ENCODE measurements around the gene DCAF8.

DCAF8 gene

DNA sequence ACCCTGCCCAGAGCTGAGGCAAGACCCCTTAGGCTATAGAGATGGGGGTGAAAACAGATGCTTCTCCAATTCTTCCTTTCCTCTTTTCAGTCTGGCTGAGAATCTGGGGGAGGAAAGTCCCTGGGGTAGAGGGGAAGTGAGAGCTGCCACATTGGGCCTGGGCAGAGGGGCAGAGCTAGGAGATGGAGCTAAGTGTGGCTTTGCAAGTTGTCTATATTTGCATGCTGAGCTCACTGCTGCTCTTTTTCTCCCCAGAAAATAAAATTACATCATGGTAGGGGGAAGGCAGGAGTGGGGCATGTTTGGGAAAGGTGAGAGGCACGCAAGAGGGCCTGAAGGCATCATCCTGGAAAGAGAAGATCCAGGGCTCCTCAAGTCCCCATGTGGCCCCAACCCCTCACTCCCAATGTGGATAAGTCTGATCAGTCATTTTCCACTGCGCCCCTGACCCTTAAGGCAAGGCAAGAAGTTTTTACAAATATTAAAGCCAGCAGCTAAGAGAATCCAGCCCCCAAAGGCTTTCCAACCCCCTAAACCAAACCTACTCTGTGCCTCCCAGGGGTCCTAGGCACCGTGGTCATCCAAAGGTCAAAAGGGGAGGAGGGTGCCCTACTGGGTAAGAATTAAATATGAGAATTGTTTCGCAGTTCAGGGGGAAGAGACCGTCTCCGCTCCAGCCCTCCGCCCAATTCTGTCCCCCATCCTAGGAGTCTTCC is 57.7 kb downstream of the DCAF8 start:
- no peak for DNase-seq

DNA sequence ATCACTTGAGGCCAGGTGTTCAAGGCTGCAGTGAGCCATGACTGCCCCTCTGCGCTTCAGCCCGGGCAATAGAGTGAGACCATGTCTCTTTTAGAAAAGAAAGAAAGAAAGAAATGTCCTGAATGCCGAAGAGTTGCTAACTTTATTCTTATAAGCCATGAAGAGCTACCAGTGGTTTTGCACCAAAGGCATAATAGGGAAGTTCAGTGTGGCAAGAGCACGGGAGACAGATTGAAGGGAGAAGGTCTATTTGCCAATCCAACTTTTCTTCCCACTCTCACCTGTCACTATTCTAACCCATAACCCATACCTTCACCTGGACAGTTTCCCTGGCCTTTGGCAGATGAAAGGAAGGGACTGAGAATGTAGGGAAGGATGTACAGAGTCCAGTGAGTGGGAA is 61.6 kb downstream of the DCAF8 start:
- no peak for DNase-seq

GRCh38 chr1:160197231-160197630 is 65.1 kb downstream of the DCAF8 start:
- DNase-seq: no peak

- DNase-seq: no peak
These were observed 66.2 kb downstream of the DCAF8 start for GRCh38 chr1:160196143-160196542.

- DNase-seq: no peak
These were observed 67.7 kb downstream of the DCAF8 start for GRCh38 chr1:160194737-160195059.

DNA sequence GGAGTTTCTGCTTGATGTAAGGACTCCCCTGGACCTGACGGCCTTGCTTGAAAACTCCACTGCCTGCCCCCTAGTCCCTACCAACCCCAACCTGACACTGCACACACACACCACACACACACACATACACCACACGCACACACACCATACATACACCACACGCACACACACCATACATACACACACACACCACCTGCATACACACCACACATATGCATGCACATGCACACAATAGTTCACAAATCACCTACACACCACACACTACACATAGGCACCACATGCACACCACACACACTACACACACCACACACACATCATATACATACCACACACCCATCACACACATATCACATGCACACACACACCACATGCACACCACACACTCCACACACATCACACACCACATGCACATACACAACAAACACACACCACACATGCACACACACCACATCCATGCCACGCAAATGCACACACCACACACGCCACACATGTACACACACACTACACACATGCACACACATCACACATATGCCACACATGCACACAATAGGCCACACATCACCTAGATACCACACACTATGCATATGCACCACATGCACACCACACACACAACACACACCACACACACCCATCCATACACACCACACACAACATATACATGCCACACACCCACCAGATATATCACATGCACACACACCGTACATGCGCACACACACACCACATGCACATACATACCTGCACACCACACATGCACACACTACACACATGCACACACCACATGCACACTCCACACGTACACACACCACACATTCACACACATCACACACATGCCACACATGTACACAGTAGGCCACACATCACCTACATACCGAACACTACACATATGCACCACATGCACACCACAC is 68.3 kb downstream of the DCAF8 start:
- DNase-seq: no peak

DNA sequence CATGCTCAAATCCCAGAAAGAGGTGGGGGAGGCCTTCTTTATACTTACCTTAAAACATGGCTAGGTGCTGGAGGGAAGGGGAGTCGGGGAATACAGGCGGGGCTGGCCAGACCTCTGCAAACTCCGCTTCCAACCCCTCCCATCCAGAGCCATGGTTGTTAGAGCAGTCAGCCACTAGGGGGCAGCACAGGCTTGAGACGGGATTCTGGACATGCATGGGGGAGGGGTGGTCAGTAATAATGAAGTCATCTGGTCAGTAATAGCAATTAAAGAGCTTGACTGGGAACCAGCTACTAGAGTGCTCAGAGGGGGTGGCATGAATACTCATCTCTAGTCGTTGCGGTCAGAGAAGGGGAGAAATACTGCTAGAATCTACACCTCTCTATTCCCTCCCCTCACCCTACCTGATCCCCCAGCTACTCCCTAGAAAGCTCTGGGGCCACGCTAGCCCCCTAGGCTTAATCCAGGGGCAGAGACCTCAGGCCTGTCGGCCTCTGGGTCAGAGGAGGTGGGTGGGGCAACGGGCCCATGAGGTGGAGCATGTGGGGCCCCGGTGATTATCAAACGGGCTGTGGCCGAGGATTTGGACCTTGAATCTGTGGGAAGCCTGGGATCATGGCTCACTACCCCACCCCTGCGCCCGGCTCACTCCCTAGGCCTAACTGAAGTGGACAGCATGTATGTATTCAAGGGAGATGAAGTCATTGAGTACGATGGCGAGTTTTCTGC is 69.1 kb downstream of the DCAF8 start:
- DNase-seq: peak; percentile 86

GRCh38 chr1:160192234-160192633 is 70.1 kb downstream of the DCAF8 start:
- peak; percentile 44 for DNase-seq

GRCh38 chr1:160191756-160192155 is 70.6 kb downstream of the DCAF8 start:
- DNase-seq: no peak

DNA sequence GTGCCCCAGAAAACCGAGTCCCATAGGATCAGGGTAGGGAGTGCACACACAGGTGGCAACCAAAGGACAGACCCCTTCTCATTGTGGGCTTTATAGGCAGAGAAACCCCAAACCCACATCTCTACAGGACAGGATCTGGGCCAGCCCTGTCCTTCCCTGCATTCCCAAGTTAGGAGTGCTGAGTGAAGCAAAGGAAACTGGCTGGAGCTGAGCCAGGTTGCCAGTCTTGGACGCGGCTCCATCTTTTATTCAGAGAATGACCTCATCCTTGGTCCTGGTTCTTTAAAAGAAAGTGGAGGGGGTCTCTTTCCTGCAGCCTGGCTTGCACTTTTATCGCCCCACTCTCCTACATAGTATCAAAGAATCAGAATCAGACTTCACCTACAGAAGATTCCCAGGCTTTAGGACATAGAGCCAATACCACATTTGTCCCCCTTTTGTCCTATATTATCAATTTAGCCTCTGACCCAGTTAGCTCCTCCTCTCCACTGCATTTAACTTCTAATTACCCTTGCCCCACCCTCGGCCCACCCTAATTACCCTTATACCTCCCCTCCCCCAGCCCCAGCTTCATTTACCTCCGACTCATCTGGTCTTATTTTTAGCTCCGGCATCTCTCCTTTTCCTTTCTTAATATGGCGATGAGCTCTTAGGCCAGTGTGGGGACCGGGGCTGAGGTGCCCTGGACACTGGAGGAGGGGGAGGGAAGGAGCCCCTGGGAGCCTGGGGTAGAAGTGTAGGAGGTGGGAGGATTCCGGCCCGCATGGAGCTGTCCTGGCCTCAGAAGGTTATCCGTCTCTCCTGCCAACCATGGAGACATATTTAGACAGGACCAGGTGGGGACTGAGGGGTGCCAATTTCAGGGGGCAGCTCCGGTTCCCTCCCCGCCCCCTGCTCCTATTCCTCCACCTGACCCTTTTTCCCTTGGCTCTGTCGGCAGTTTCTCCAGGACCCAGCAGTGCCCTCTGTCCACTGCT is 72.4 kb downstream of the DCAF8 start, which contains the start of gene CASQ1:
Gene CASQ1 (plus strand): TSS at position 927 of the 977 bp plus-strand sequence. CDS start 177 bp downstream, outside the sequence.
- DNase-seq: peak; percentile 55

GRCh38 chr1:160188341-160188740 is 74.0 kb downstream of the DCAF8 start:
- DNase-seq: no peak

- DNase-seq: no peak
These were observed 74.9 kb downstream of the DCAF8 start for GRCh38 chr1:160187407-160187806.

GRCh38 chr1:160186729-160187128 is 75.6 kb downstream of the DCAF8 start:
- no peak for DNase-seq

GRCh38 chr1:160186246-160186645 is 76.1 kb downstream of the DCAF8 start:
- DNase-seq: no peak

DNA sequence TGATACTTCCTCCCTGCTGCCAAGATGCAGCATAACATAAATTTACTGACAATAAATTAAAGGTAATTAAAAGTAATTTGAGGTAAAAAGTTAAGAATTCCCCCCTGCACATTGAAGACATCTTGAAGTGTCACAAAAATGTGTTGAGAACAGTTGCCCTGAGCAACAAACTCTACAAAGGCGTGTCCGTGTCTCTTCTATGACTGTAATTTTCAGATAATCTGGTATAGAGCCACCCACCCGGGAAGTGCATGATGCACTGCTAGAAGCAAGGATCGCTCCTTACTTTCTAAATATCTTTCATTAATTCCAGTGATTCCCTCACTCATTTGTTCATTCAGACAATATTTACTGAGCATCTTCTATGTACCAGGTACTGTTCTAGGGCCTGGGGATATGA is 83.0 kb downstream of the DCAF8 start:
- DNase-seq: no peak

- no peak for DNase-seq
These were observed 83.6 kb downstream of the DCAF8 start for GRCh38 chr1:160178731-160179130.

DNA sequence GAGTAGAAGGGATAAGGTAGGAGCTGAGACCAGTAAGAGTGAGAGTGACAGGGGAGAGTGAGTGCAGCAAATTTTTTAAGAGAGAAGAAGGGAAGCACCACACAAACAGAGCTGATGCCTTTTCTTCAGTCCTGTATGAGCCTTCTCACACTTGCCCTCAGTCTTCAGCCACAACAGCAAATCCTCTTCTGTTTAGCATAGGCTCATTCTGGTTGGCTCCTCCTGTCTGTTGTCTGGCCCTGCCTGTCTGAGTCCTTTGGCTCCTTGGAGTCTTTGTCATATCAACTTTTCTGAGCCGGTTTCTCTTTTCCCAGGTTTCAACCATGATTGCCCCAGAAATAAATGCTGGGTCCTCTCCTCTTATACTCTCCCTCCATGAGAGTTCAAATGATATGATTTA is 84.7 kb downstream of the DCAF8 start:
- no peak for DNase-seq

DNA sequence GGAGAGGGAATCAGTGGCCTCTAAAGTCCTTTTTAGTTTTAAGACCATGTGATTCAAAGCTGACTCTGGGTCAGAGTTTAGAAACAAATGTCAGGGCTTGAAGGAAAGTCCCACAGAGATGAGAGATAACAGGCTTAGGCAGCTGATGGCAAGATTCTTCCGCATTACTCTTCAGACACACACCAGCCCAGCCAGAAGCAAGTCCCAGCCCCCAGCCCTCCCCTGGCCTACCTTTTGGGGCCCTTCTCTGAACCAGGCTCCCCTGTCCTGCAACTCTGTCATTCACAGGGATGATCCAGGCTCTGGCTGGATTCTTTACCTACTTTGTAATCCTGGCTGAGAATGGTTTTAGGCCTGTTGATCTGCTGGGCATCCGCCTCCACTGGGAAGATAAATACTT is 85.1 kb downstream of the DCAF8 start:
- no peak for DNase-seq

GRCh38 chr1:160171980-160172379 is 90.4 kb downstream of the DCAF8 start:
- DNase-seq: no peak

GRCh38 chr1:160171354-160171753 is 91.0 kb downstream of the DCAF8 start:
- DNase-seq: peak; percentile 60

DNA sequence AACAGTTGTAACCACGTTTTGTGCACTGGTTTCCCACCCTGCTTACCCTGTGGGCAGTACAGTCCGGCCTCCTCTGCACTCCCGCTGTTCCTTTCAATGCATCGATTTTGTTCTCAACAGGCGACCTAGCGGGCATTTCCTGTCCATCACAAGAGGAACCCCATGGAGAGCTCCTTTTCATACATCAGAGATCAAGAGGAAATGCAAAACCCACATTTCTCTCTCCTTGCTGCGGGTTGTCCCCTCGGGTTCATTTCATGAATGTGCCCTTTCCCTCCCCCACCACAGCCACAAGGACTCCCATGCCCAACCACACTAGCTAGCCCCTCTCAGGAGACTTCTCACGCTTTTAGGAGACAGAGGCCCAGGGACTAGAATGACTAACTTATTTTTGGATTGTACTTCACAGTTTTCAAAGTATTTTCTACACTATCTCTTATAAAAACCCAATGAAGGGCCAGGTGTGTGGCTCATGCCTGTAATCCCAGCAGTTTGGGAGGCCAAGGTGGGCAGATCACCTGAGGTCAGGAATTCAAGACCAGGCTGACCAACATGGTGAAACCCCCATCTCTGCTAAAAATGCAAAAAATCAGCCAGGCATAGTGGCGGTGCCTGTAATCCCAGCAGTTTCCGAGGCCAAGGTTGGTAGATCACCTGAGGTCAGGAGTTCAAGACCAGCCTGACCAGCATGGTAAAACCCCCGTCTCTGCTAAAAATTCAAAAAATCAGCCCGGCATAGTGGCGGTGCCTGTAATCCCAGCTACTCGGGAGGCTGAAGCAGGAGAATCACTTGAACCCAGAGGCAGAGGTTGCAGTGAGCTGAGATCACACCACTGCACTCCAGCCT is 92.6 kb downstream of the DCAF8 start:
- DNase-seq: no peak
